OCI-LY3 (cell line): ENCODE data around the gene PLG.

Source experiments
- CTCF ChIP-seq: fragments of 200-600, 300-600 bp; sonication (generic); IDR thresholded peaks from 2 replicates; pipeline ENCODE4 v1.5.1; 2014; ENCODE audit warnings: antibody characterized with exemption, low read length, low read depth
- EZH2phosphoT487 ChIP-seq: fragments of 200-600 bp; shearing (Covaris generic); IDR thresholded peaks from 2 replicates; pipeline ENCODE4 v1.6.1; 2018; ENCODE audit warnings: antibody characterized with exemption, mixed run types, low read depth

DNA sequence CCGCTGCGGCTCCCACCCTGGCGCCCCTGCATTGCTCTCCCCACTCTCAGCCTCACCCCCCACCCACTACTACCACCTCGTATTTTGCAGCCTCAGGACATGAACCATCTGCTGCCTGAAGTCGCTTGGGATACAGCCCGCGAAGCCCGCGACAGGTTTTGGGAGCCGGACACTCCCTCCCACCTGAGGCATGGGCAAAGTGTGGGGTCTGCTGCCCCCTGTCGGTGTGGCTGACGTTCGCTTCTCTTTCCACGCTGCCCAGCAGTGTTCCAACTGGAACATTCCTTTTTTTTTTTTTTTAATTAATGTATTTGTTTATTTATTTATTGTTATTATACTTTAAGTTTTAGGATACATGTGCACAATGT lies 22.7 kb upstream of the PLG start:
- TF ChIP-seq CTCF (no peak), EZH2phosphoT487 (no peak)
